ENCODE measurements around the gene SRGAP2C.
"Not testable (repeated sequence)": the region's sequence is repeated elsewhere in the genome, so short reads cannot be mapped to it uniquely, and the experiment has no call there.

GRCh38 chr1:121258134-121258533 lies 73.4 kb downstream of the SRGAP2C start:
- TF ChIP-seq, protein P1, sequence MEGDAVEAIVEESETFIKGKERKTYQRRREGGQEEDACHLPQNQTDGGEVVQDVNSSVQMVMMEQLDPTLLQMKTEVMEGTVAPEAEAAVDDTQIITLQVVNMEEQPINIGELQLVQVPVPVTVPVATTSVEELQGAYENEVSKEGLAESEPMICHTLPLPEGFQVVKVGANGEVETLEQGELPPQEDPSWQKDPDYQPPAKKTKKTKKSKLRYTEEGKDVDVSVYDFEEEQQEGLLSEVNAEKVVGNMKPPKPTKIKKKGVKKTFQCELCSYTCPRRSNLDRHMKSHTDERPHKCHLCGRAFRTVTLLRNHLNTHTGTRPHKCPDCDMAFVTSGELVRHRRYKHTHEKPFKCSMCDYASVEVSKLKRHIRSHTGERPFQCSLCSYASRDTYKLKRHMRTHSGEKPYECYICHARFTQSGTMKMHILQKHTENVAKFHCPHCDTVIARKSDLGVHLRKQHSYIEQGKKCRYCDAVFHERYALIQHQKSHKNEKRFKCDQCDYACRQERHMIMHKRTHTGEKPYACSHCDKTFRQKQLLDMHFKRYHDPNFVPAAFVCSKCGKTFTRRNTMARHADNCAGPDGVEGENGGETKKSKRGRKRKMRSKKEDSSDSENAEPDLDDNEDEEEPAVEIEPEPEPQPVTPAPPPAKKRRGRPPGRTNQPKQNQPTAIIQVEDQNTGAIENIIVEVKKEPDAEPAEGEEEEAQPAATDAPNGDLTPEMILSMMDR (IDR thresholded peaks at IDR 0.05), result not testable (repeated sequence)
- not testable (repeated sequence) for TF ChIP-seq JUN (CRISPR knock-in tag; IDR thresholded peaks at IDR 0.05); ZNF232 (CRISPR knock-in tag; IDR thresholded peaks at IDR 0.05); NFYB (CRISPR knock-in tag; conservative IDR thresholded peaks at IDR 0.05; ENCODE audit: low read depth); ZNF423 (CRISPR knock-in tag; IDR thresholded peaks at IDR 0.05); ZNF138 (CRISPR knock-in tag; conservative IDR thresholded peaks at IDR 0.05); MXD4 (CRISPR knock-in tag; IDR thresholded peaks at IDR 0.05; ENCODE audit: borderline replicate concordance); ARID4B (CRISPR knock-in tag; IDR thresholded peaks at IDR 0.05; ENCODE audit: borderline replicate concordance); FOXK1 (CRISPR knock-in tag; IDR thresholded peaks at IDR 0.05)
- TF ChIP-seq, protein P2, sequence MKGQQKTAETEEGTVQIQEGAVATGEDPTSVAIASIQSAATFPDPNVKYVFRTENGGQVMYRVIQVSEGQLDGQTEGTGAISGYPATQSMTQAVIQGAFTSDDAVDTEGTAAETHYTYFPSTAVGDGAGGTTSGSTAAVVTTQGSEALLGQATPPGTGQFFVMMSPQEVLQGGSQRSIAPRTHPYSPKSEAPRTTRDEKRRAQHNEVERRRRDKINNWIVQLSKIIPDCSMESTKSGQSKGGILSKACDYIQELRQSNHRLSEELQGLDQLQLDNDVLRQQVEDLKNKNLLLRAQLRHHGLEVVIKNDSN (CRISPR knock-in tag; IDR thresholded peaks at IDR 0.05), result not testable (repeated sequence)
- TF ChIP-seq, protein P3, sequence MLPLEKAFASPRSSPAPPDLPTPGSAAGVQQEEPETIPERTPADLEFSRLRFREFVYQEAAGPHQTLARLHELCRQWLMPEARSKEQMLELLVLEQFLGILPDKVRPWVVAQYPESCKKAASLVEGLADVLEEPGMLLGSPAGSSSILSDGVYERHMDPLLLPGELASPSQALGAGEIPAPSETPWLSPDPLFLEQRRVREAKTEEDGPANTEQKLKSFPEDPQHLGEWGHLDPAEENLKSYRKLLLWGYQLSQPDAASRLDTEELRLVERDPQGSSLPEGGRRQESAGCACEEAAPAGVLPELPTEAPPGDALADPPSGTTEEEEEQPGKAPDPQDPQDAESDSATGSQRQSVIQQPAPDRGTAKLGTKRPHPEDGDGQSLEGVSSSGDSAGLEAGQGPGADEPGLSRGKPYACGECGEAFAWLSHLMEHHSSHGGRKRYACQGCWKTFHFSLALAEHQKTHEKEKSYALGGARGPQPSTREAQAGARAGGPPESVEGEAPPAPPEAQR (CRISPR knock-in tag; IDR thresholded peaks at IDR 0.05), result not testable (repeated sequence)
- TF ChIP-seq, protein P4, sequence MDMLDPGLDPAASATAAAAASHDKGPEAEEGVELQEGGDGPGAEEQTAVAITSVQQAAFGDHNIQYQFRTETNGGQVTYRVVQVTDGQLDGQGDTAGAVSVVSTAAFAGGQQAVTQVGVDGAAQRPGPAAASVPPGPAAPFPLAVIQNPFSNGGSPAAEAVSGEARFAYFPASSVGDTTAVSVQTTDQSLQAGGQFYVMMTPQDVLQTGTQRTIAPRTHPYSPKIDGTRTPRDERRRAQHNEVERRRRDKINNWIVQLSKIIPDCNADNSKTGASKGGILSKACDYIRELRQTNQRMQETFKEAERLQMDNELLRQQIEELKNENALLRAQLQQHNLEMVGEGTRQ (CRISPR knock-in tag; IDR thresholded peaks at IDR 0.05), result not testable (repeated sequence)
- TF ChIP-seq, protein P5, sequence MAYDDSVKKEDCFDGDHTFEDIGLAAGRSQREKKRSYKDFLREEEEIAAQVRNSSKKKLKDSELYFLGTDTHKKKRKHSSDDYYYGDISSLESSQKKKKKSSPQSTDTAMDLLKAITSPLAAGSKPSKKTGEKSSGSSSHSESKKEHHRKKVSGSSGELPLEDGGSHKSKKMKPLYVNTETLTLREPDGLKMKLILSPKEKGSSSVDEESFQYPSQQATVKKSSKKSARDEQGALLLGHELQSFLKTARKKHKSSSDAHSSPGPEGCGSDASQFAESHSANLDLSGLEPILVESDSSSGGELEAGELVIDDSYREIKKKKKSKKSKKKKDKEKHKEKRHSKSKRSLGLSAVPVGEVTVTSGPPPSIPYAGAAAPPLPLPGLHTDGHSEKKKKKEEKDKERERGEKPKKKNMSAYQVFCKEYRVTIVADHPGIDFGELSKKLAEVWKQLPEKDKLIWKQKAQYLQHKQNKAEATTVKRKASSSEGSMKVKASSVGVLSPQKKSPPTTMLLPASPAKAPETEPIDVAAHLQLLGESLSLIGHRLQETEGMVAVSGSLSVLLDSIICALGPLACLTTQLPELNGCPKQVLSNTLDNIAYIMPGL (CRISPR knock-in tag; IDR thresholded peaks at IDR 0.05), result not testable (repeated sequence)

All from WTC11 (cell line).